HepG2 (cell line): ENCODE measurements around the gene LATS1. TPM values are rescaled to one million over a fixed set of nuclear protein-coding genes. Genes with fewer than 3 reads are reported as not detected.

Source experiments
- ATAC-seq: fragments of 200-7000 bp; cut with Tn5 transposase; 3 replicates; pipeline ENCODE4 v1.9.1; 2020; ENCODE audit warnings: mild to moderate bottlenecking, moderate library complexity
- BruUV-seq: library from RNA; stranded (reverse); fragments of 400-500 nt; replicated peaks from 2 replicates; lab custom pipeline; 2021; lab: Mats Ljungman, UMichigan
- CTCF ChIA-PET: fragments of 300-600 bp; formaldehyde crosslinking; extraction: SDS; loops from one replicate; lab custom pipeline; 2021; ENCODE audit warnings: low total read pairs, inconsistent platforms, low intra/inter-chr PET ratio; lab: Yijun Ruan, JAX
- POLR2A ChIA-PET: fragments of 350-600 bp; sonication (Branson Sonifier 250); formaldehyde crosslinking; loops from one replicate; lab custom pipeline; 2020; ENCODE audit warnings: antibody characterized with exemption, inconsistent platforms; lab: Yijun Ruan, JAX
- DNase-seq: peaks from one replicate; pipeline ENCODE4 v3.0.0-alpha.2; 2015; ENCODE audit warnings: low spot score
- FAIRE-seq: peaks from 3 replicates; lab custom pipeline; 2011; peaks lifted over from hg19 to GRCh38; lab: Jason Lieb, UNC
- H2AFZ ChIP-seq: one replicate; pipeline ENCODE4 v1.6.1; 2011; ENCODE audit warnings: low read length, inconsistent platforms
- H3K27ac ChIP-seq: fragments of 300-600 bp; 3 replicates; pipeline ENCODE4 v1.8.0; 2011; ENCODE audit warnings: mixed run types, mild to moderate bottlenecking, mixed read lengths, low read length, inconsistent platforms; ENCODE audit not compliant: insufficient read depth; ENCODE audit errors: extremely low read length
- H3K27me3 ChIP-seq, 2 experiments: fragments of 200-600 bp in 1 of 2; 2 replicates in 1 of 2; 3 replicates in 1 of 2; pipeline versions ENCODE4 v1.6.0 to v1.8.0; 2011; ENCODE audit warnings: low read length in 2 of 2, mild to moderate bottlenecking in 2 of 2, moderate library complexity in 2 of 2, inconsistent platforms in 1 of 2; ENCODE audit not compliant: insufficient read depth in 2 of 2, control insufficient read depth in 1 of 2
- H3K36me3 ChIP-seq, 2 experiments: fragments of 200-600 bp in 1 of 2; replicated peaks in 1 of 2; 2 replicates in 1 of 2; 3 replicates in 1 of 2; pipeline versions ENCODE4 v1.5.1 to v1.8.0; 2011; ENCODE audit warnings: low read length in 2 of 2, inconsistent platforms in 1 of 2; ENCODE audit not compliant: insufficient read depth in 2 of 2, control insufficient read depth in 1 of 2
- H3K4me1 ChIP-seq: 2 replicates; pipeline ENCODE4 v1.5.1; 2012; ENCODE audit warnings: low read length, inconsistent platforms; ENCODE audit not compliant: insufficient read depth
- H3K4me2 ChIP-seq: 2 replicates; pipeline ENCODE4 v1.6.0; 2011; ENCODE audit warnings: low read depth, low read length, inconsistent platforms
- H3K4me3 ChIP-seq, 3 experiments: fragments of 200-600 bp in 1 of 3; sonication (generic), shearing (Covaris generic) in 1 of 3; replicated peaks in 1 of 3; 2 replicates each; pipeline ENCODE4 v1.5.1; 2011 to 2016; ENCODE audit warnings: low read length in 3 of 3, inconsistent platforms in 2 of 3, low read depth in 2 of 3, mild to moderate bottlenecking in 2 of 3, control low read depth in 1 of 3, mixed read lengths in 1 of 3; ENCODE audit not compliant: insufficient read depth in 1 of 3
- H3K79me2 ChIP-seq: one replicate; pipeline ENCODE4 v1.6.1; 2011; ENCODE audit warnings: low read length, inconsistent platforms; ENCODE audit not compliant: insufficient read depth
- H3K9ac ChIP-seq: 2 replicates; pipeline ENCODE4 v1.6.0; 2011; ENCODE audit warnings: mild to moderate bottlenecking, low read depth, low read length, inconsistent platforms; ENCODE audit not compliant: insufficient read depth
- H3K9me3 ChIP-seq: 2 replicates; pipeline ENCODE4 v1.5.1; 2012; ENCODE audit warnings: mild to moderate bottlenecking, low read length
- H4K20me1 ChIP-seq: 2 replicates; pipeline ENCODE4 v1.6.0; 2011; ENCODE audit warnings: inconsistent platforms, mild to moderate bottlenecking, low read length, moderate library complexity; ENCODE audit not compliant: insufficient read depth
- BRCA1 ChIP-seq: sonication (generic); formaldehyde crosslinking; IDR thresholded peaks from 2 replicates; pipeline ENCODE4 v1.4.0; 2020; ENCODE audit warnings: missing genetic modification reagents
- CENPX ChIP-seq: sonication (generic); formaldehyde crosslinking; IDR thresholded peaks from 2 replicates; pipeline ENCODE4 v1.9.0; 2021; ENCODE audit warnings: mild to moderate bottlenecking, missing genetic modification reagents, moderate library complexity
- E2F5 ChIP-seq: sonication (generic); formaldehyde crosslinking; conservative IDR thresholded peaks from 2 replicates; pipeline ENCODE4 v1.4.0; 2020; ENCODE audit warnings: missing genetic modification reagents
- ELF4 ChIP-seq: sonication (generic); formaldehyde crosslinking; IDR thresholded peaks from 2 replicates; pipeline ENCODE4 v1.5.0; 2020; ENCODE audit warnings: missing genetic modification reagents, mild to moderate bottlenecking, moderate library complexity, borderline replicate concordance
- HNRNPUL1 ChIP-seq: fragments of 200-400 bp; formaldehyde crosslinking; IDR thresholded peaks from 2 replicates; pipeline ENCODE4 v1.6.1; 2017; ENCODE audit warnings: low read depth, mild to moderate bottlenecking, low read length, moderate library complexity
- HOXA9 ChIP-seq: sonication (generic); formaldehyde crosslinking; IDR thresholded peaks from 2 replicates; pipeline ENCODE4 v1.8.1; 2022; ENCODE audit warnings: missing genetic modification reagents, mild to moderate bottlenecking, moderate library complexity, borderline replicate concordance
- IRF1 ChIP-seq: sonication (generic); formaldehyde crosslinking; IDR thresholded peaks from 2 replicates; pipeline ENCODE4 v1.4.0; 2020; ENCODE audit warnings: low read depth, mild to moderate bottlenecking, missing genetic modification reagents
- PRPF4 ChIP-seq: fragments of 200-400 bp; formaldehyde crosslinking; IDR thresholded peaks from 2 replicates; pipeline ENCODE4 v1.6.1; 2016; ENCODE audit warnings: low read length, low read depth; ENCODE audit not compliant: poor library complexity, severe bottlenecking
- RNF2 ChIP-seq: fragments of 450-650 bp; conservative IDR thresholded peaks from 2 replicates; pipeline ENCODE4 v1.6.1; 2016; ENCODE audit warnings: low read depth
- SALL2 ChIP-seq: sonication (generic); formaldehyde crosslinking; IDR thresholded peaks from 2 replicates; pipeline ENCODE4 v1.8.1; 2023; ENCODE audit warnings: mild to moderate bottlenecking, missing genetic modification reagents, inconsistent platforms
- SKI ChIP-seq: fragments of 450-650 bp; IDR thresholded peaks from one replicate; pipeline ENCODE4 v1.6.1; 2018; ENCODE audit warnings: mild to moderate bottlenecking; ENCODE audit not compliant: partially characterized antibody
- TCF7 ChIP-seq: sonication (generic); IDR thresholded peaks from 2 replicates; pipeline ENCODE4 v1.6.1; 2016; ENCODE audit warnings: antibody characterized with exemption, low read depth
- ZFAT ChIP-seq: sonication (generic); formaldehyde crosslinking; conservative IDR thresholded peaks from 2 replicates; pipeline ENCODE4 v1.8.1; 2023; ENCODE audit warnings: missing genetic modification reagents, inconsistent platforms
- ZHX2 ChIP-seq, 2 experiments: sonication (generic) in 1 of 2; formaldehyde crosslinking in 1 of 2; IDR thresholded peaks; 2 replicates each; pipeline versions ENCODE4 v1.6.1 to v1.9.0; 2014 to 2022; ENCODE audit warnings: antibody characterized with exemption in 1 of 2, borderline replicate concordance in 1 of 2, inconsistent platforms in 1 of 2, low read depth in 1 of 2, missing genetic modification reagents in 1 of 2
- ZMYM2 ChIP-seq: sonication (generic); formaldehyde crosslinking; IDR thresholded peaks from 2 replicates; pipeline ENCODE4 v1.8.0; 2022; ENCODE audit warnings: mild to moderate bottlenecking, missing genetic modification reagents
- ZNF207 ChIP-seq: fragments of 450-650 bp; IDR thresholded peaks from 2 replicates; pipeline ENCODE4 v1.6.1; 2016; ENCODE audit warnings: antibody characterized with exemption, borderline replicate concordance
- ZNF773 ChIP-seq: sonication (generic); formaldehyde crosslinking; IDR thresholded peaks from 2 replicates; pipeline ENCODE4 v1.4.0; 2020; ENCODE audit warnings: missing genetic modification reagents, borderline replicate concordance
- ZNF816 ChIP-seq: sonication (generic); formaldehyde crosslinking; IDR thresholded peaks from 2 replicates; pipeline ENCODE4 v1.8.0; 2022; ENCODE audit warnings: missing genetic modification reagents, mild to moderate bottlenecking, borderline replicate concordance
- WGBS: methylation state at CpG from one replicate; pipeline ENCODE4 v1.1.6; 2017; ENCODE audit warnings: low lambda C conversion rate; 5-methylcytosine and 5-hydroxymethylcytosine counted together
- in situ Hi-C: cut with HindIII; loops from 2 replicates; pipeline ENCODE4 v1.10.0; 2017; ENCODE audit warnings: low pct_unique_long_range_greater_than_20kb; ENCODE audit not compliant: extremely low pct_ligation_motif_present
- intact Hi-C: fragments of 100-400 bp; cut with micrococcal nuclease; formaldehyde crosslinking; loops from one replicate; pipeline ENCODE4 v1.10.0; 2022; ENCODE audit not compliant: unreplicated experiment
- polyA plus RNA-seq, 8 experiments: library from polyadenylated mRNA; depleted of rRNA in 3 of 8; stranded (reverse) in 7 of 8; unstranded in 1 of 8; fragments of >200 nt; fragmentation: Illumina TruSeq in 4 of 8; extraction: Trizol in 4 of 8; gene quantifications; 2 replicates each; pipeline versions ENCODE4 v1.2.1 to v1.2.3, GENCODE V29; 2011 to 2016; ENCODE audit warnings: low read depth in 4 of 8, missing spikeins in 1 of 8, mixed read lengths in 1 of 8; ENCODE audit not compliant: insufficient read depth in 1 of 8
- total RNA-seq, 5 experiments: library from RNA; depleted of rRNA; stranded (reverse); fragments of >200 nt; fragmentation: Illumina TruSeq; extraction: Trizol; gene quantifications; 2 replicates each; pipeline ENCODE4 v1.2.3, GENCODE V29; 2016; ENCODE audit warnings: low read depth in 1 of 5

LATS1 gene
- total and polyA plus RNA-seq, 2 of the 13 experiments (the other 11 are each of a cell fraction or from before 2014, with no cell fraction given) = 9.9 to 12.6 TPM

GRCh38 chr6:149696901-149697300, 21.0 kb downstream of the LATS1 start (continued):
- no peak for TF ChIP-seq ZHX2 (IDR thresholded peaks at IDR 0.05; ENCODE audit: low read depth)
- TF ChIP-seq ZHX2 (CRISPR knock-in tag; IDR thresholded peaks at IDR 0.05; ENCODE audit: borderline replicate concordance) = no peak
- TF ChIP-seq HNRNPUL1 = no peak
- TF ChIP-seq HOXA9 = no peak
- TF ChIP-seq SKI = no peak
- no peak for TF ChIP-seq SALL2 (CRISPR knock-in tag)
- no peak for TF ChIP-seq PRPF4

GRCh38 chr6:149694921-149695320, 23.0 kb downstream of the LATS1 start:
- no TSS peak for BruUV-seq
- Histone ChIP-seq H3K79me2 (peaks cover 32% of the 10 kb centered on the region), H3K27me3 (no peaks in the 10 kb centered on the region), H2AFZ (no peak overlapping the region), H3K9ac (no peak overlapping the region), H3K27ac (no peak overlapping the region), H4K20me1 (peaks cover 9% of the 10 kb centered on the region; the same call in 1 of the 2 replicates), H3K4me1 (no peaks in the 10 kb centered on the region), H3K9me3 (no peaks in the 10 kb centered on the region), H3K36me3 (peaks cover 26 to 71% of the 10 kb centered on the region in 2 experiments), H3K4me3 (no peak overlapping the region), H3K4me2 (no peak overlapping the region)
- ChIA-PET POLR2A (no interaction called here), CTCF (no interaction called here)
- 99% methylated on average over 2 of the region's 2 CpGs for WGBS
- ATAC-seq = no peak
- intact Hi-C loops (no loop called here), in situ Hi-C loops (no loop called here)
- no peak for FAIRE-seq
- no peak for DNase-seq
- no peak for TF ChIP-seq BRCA1 (CRISPR knock-in tag)
- TF ChIP-seq ZNF816 (CRISPR knock-in tag) = no peak
- no peak for TF ChIP-seq ZNF773
- no peak for TF ChIP-seq IRF1 (CRISPR knock-in tag)
- no peak for TF ChIP-seq ELF4 (CRISPR knock-in tag)
- no peak for TF ChIP-seq ZMYM2 (CRISPR knock-in tag)
- TF ChIP-seq E2F5 (CRISPR knock-in tag) = no peak
- no peak for TF ChIP-seq ZFAT (CRISPR knock-in tag)
- TF ChIP-seq TCF7 = no peak
- no peak for TF ChIP-seq ZNF207
- no peak for TF ChIP-seq CENPX (CRISPR knock-in tag)
- no peak for TF ChIP-seq RNF2
